HTERT RPE-1 (cell line): ENCODE measurements around the gene MYO7B.
"Not testable (repeated sequence)": the region's sequence is repeated elsewhere in the genome, so short reads cannot be mapped to it uniquely, and the experiment has no call there.

Experiments used
- in situ Hi-C: fragments of 300-500 bp; cut with MboI; formaldehyde crosslinking; loops from 4 replicates; pipeline ENCODE4 v1.14.3; 2020; ENCODE audit warnings: low sequenced_read_pairs

The MYO7B gene

GRCh38 chr2:127523269-127523939 is 12.1 kb upstream of the MYO7B start:
- in situ Hi-C loops: no loop called here

GRCh38 chr2:127524198-127524834 is 11.2 kb upstream of the MYO7B start:
- in situ Hi-C loops: not testable (repeated sequence)

DNA sequence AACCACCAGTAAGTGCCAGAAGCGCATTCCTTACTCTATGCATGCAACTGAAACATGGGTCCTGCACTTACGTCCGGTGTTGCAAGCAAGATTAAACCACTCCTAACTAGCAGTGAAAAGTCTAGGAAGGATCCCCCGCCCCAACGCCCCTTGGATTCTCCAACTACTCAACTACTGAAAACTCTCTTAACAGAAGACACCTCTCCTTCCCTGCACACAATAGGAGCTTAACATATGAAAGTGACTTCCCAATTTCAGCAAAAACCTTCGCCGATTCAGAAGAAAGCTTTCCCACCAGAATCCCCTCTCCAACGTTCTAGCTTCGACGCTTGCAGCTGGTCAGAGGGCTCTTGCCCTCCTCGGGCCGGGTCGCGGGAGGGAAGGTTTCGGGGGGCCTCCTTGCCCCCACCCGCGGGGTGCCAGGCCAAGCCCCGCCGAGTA is 9.8 kb upstream of the MYO7B start:
- in situ Hi-C loops: no loop called here

- in situ Hi-C loops: no loop called here
These were observed 9.1 kb upstream of the MYO7B start, which contains the start of gene IWS1 for GRCh38 chr2:127526132-127527000. Gene IWS1, minus strand, starts transcription at chr2:127526489. Its CDS starts 281 bp downstream, at chr2:127526208.

DNA sequence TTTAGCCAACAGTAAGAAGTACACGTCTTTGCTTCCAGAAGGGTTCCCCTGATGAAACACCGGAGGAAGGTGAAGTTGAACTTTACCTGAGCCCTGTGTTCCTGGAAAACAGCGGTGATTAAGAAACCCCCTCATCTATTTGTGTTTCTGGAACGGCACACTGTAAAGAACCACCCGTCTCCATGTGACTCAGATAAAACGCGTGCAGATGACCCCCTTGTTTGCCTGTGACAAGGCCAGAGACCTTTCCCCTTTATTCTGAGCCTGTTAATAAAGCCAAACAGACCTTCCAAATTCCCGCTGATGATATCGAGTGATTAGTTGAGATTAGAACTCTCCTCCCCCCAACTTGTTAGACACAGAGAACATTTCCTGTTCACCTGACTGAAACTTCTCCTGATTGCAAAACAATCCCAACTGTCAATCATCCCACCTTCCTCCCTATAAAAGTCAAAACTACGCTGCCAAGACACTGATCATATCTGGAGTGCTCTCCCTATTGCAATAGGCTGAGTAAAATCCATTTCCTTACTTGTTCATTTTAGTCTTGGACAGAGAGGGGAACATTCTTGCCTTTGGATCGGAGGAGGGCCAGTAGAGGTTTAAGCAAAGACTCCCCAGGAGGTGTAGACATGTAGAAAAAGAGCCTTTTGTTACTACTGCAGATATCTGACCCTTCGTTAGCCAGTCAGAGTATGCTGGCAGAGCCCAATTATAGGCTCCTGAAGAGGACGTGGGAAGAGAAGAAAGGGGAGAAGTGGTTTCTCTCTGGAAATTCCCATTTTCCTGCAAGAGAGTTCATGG is 8.3 kb upstream of the MYO7B start:
- in situ Hi-C loops: no loop called here

DNA sequence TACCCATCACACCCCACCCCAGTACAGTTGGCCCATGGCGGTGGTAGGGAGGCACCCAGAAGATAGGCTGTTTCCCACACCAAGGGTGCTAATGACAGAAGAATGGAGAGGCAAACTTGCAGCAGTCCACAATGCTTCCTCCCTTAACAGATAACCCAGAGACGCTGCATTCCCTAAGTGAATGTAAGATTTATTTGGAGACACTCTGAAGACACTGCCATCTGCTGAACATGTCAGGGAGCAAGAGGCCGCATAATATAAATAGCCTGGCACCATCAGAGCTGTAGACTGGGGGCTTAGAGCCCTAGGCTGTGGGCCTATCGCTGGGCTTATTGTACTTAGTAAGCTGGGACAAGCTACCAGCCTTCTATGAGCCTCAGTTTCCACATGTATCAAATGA is 7.0 kb upstream of the MYO7B start:
- in situ Hi-C loops: no loop called here

DNA sequence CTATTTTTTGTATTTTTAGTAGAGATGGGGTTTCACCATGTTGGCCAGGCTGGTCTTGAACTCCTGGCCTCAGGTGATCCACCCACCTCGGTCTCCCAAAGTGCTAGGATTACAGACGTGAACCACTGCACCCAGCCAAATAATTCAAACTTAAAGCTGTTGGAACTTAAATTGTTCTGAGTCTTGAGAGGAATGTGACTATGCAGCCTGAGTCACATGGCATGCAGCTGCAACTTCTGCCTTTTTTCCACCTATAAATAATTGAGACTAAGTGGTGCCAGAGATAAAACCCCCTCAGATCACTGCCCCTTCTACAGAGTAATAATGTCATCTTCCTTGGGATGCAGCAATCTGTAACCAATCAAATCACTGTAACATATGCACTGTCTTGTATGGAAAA is 6.1 kb upstream of the MYO7B start:
- in situ Hi-C loops: not testable (repeated sequence)

DNA sequence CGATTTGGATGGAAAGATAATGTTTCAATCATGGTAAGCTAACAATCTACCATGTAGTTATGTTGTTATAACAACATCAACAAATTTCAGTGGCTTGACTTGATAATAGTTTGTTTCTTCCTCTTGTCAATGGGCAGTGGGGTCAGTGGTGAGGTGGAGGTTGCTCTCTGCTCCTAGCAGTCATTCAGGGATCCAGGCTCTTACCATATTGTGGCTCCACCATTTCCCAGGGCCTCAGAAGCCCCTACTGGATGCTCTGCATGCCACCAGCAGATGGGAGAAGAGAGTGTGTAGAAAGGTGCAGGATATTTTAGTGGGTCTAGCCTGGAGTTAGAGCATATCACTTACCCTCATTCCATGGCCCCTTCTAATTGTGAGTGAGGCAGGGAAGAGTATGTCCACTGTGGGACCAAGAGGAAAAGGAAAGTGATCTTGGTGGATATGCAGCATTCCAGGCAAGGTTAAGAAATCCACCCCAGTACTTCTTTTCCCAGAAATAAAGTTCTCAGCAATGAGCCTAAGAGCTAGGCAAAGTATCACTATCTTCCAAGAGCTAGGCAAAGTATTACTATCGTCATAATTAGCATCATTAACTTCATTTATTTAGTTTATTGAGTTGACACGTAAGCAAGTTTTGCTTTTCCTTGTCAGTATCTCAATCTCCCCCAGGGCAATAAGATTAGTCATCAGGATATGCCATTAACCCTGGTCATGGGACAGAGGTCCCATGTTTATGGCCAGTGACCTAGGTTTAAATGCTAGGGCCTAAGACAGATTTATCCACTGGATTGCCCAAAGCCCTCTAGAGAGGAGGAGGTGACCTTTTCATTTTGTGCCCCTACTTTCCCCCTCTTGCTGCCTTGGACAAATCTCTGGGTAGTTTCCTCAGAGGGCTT is 5.0 kb upstream of the MYO7B start:
- in situ Hi-C loops: no loop called here

DNA sequence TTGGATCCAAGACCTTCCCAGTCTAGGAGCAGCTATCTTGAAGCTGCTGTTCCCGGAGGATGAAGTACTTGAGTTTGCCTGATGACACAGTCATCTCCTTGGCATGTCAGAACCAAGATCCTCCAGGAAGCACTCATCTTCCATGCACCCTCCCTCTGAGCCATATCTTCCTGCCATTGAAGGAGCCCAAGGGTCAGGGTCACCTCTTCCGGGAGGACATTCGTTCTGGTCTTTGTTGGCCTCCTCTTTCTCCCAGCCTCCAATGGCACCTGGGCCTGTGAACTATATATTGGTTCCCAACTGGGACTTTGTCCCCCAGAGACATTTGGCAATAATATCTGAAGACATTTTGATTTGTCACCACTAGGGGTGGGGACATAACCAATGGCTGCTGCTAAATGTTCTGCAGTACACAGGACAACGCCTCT is 4.2 kb upstream of the MYO7B start:
- in situ Hi-C loops: no loop called here

DNA sequence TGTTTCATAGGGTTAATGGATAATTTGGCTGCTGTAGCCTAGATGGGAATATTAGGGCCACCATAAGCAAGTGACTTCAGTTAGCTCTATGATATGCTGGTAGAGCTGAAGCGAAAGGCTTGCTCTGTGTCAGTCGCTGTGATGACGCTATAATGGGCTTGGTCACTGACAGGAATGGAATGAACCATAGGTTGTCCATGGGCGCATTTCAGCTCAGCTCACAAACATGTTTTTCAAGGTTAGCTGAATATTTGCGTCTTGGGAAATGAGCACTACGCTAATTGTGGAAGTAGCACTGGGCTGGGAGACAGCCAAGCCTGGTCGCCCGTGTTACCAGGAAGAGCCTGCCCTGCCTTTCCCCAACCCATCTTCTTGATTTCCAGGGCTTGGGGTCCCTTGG is 3.2 kb upstream of the MYO7B start:
- in situ Hi-C loops: no loop called here

DNA sequence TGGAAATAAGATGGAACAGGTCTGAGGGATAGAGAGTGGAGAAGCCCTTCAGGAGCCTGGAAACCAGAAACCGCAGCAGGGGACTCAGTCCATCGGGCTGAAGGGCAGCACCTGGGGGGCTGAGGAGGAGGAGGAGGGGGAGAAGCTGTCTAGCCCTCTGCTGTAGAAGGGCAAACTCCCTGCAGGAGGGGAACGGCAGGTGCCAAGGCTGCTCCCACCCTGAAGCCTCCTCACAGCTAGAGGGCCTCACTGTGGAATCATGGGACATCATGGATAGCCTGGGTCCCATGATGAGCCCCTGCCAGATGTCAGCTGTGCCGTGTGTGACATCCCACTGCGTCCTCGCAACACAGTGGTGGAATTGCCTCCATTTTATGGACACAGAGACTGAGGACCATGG is 435 bp downstream of the MYO7B start:
- in situ Hi-C loops: no loop called here

DNA sequence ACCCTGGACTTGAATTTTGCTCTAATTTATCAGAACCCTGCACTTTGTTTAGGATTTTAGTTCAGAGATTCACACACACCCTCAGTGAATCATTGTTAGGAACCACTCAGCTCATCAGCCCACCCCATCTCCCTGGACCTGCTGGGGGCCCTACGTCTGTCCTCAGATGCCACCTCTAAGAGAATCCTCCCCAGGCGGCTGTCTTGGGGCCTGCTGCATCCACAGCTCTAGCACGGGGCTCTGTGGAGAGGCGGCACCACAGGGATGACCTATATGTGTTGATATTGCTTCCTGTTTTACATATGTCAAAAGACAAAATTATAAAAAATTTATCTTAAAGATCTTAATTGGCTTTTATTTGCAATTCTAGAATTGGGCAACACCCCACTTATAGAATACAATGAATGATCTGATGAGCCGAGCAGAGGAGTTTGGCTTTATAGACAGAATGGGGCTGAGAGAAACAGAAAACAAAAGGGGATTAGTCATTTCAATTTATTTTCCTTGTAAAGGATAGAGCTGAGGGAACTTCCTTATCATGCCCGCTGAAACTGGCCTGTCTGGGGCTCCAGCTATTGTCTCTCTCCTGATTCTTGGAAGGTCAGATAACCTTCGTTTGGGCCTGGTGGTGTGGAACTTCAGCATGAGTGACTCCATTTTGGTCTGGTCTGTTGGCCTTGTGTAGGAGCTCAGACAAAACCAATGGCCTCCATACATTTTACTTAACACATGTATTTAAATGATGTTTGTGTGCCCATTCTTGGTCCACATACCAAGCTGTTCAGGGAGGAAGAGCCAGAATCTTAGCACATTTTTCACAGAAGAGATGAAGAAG is 1.4 kb downstream of the MYO7B start:
- in situ Hi-C loops: no loop called here

GRCh38 chr2:127537644-127538043 is 2.2 kb downstream of the MYO7B start:
- in situ Hi-C loops: no loop called here

GRCh38 chr2:127541809-127542208 is 6.3 kb downstream of the MYO7B start:
- in situ Hi-C loops: no loop called here

GRCh38 chr2:127542231-127542630 is 6.7 kb downstream of the MYO7B start:
- in situ Hi-C loops: no loop called here

GRCh38 chr2:127543013-127543501 is 7.6 kb downstream of the MYO7B start:
- in situ Hi-C loops: not testable (repeated sequence)

GRCh38 chr2:127545189-127545588 is 9.7 kb downstream of the MYO7B start:
- in situ Hi-C loops: no loop called here

GRCh38 chr2:127545796-127546195 is 10.3 kb downstream of the MYO7B start:
- in situ Hi-C loops: no loop called here

GRCh38 chr2:127546797-127547196 is 11.3 kb downstream of the MYO7B start:
- in situ Hi-C loops: no loop called here
